Ovary (tissue), 3 donors: ENCODE data around the gene SLC36A4.

Source experiments
- EP300 ChIP-seq: sonication (generic); formaldehyde crosslinking; IDR thresholded peaks from one replicate; pipeline ENCODE4 v1.6.1; 2017; ENCODE audit warnings: antibody characterized with exemption
- POLR2A ChIP-seq: fragments of 450-650 bp; IDR thresholded peaks from one replicate; pipeline ENCODE4 v1.6.1; 2017; ENCODE audit warnings: antibody characterized with exemption, mild to moderate bottlenecking, moderate library complexity
- TF ChIP-seq, protein P1 (sequence below), 3 donors: fragments of 450-650 bp in 2 of 3; fragments of 200-600 bp in 1 of 3; IDR thresholded peaks; one replicate each; pipeline versions ENCODE4 v1.5.1 to v1.8.0; 2016 to 2022; ENCODE audit warnings: antibody characterized with exemption in 3 of 3, mild to moderate bottlenecking in 1 of 3
- donor health status: DM: no; HTN: no; CAD: no.

DNA sequence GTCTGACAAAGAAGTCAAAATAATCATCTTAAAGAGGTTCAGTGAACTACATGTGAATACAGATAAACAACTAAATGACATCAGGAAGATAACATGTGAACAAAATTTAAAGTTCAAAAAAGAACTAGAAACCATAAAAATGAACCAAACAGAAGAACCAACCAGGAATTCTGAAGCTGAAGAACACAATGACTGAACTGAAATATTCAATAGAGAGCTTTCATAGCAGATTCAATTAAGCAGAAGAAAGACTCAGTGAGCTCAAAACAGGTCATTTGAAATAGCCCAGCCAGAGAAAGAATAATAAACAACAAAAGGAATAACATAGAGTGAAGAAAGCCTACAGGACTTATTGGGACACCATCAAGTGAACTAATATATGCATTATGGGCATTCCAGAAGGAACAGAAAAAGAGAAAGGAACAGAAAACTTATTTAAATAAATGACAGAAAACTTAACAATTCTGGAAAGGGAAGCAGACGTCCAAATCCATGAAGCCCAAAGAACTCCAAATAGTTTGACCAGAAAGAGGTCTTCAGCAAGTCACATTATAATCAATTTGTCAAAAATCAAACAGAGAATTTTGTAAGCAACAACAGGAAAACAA is 11.0 kb upstream of the SLC36A4 start:
- TF ChIP-seq, protein P1, sequence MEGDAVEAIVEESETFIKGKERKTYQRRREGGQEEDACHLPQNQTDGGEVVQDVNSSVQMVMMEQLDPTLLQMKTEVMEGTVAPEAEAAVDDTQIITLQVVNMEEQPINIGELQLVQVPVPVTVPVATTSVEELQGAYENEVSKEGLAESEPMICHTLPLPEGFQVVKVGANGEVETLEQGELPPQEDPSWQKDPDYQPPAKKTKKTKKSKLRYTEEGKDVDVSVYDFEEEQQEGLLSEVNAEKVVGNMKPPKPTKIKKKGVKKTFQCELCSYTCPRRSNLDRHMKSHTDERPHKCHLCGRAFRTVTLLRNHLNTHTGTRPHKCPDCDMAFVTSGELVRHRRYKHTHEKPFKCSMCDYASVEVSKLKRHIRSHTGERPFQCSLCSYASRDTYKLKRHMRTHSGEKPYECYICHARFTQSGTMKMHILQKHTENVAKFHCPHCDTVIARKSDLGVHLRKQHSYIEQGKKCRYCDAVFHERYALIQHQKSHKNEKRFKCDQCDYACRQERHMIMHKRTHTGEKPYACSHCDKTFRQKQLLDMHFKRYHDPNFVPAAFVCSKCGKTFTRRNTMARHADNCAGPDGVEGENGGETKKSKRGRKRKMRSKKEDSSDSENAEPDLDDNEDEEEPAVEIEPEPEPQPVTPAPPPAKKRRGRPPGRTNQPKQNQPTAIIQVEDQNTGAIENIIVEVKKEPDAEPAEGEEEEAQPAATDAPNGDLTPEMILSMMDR (IDR thresholded peaks at IDR 0.05): no peak
- TF ChIP-seq POLR2A: no peak
- no peak for TF ChIP-seq EP300
